ENCODE data around the gene SLC17A1.

The SLC17A1 gene

GRCh38 chr6:25754535-25754934 lies 77.3 kb downstream of the SLC17A1 start, which contains the start of gene SLC17A4:
Gene SLC17A4 (plus strand): TSS chr6:25754742. CDS start chr6:25761963, 7,221 bp downstream.
- no peak for ATAC-seq
- TF ChIP-seq ZNF565 (CRISPR knock-in tag; conservative IDR thresholded peaks at IDR 0.05; ENCODE audit: low read depth) (no peak), ZNF8 (CRISPR knock-in tag; IDR thresholded peaks at IDR 0.05) (no peak), BACH2 (CRISPR knock-in tag; IDR thresholded peaks at IDR 0.05; ENCODE audit: borderline replicate concordance) (no peak), ZC3H10 (CRISPR knock-in tag; IDR thresholded peaks at IDR 0.05) (no peak), TOX (CRISPR knock-in tag; IDR thresholded peaks at IDR 0.05; ENCODE audit: borderline replicate concordance) (no peak), POU6F1 (CRISPR knock-in tag; IDR thresholded peaks at IDR 0.05; ENCODE audit: borderline replicate concordance, low read depth) (no peak), CSRNP3 (CRISPR knock-in tag; IDR thresholded peaks at IDR 0.05) (no peak), CREB5 (CRISPR knock-in tag; IDR thresholded peaks at IDR 0.05; ENCODE audit: low read depth) (no peak), ZNF70 (CRISPR knock-in tag; IDR thresholded peaks at IDR 0.05) (no peak), GLIS3 (CRISPR knock-in tag; IDR thresholded peaks at IDR 0.05) (no peak), ZFP3 (CRISPR knock-in tag; IDR thresholded peaks at IDR 0.05) (no peak)

- TF ChIP-seq GLIS3 (CRISPR knock-in tag; IDR thresholded peaks at IDR 0.05), result no peak
- no peak for TF ChIP-seq ISL1 (CRISPR knock-in tag; IDR thresholded peaks at IDR 0.05)
- TF ChIP-seq TSHZ2 (CRISPR knock-in tag; IDR thresholded peaks at IDR 0.05), result no peak
- TF ChIP-seq POU6F1 (CRISPR knock-in tag; IDR thresholded peaks at IDR 0.05; ENCODE audit: borderline replicate concordance, low read depth), result no peak
- TF ChIP-seq PATZ1 (CRISPR knock-in tag; IDR thresholded peaks at IDR 0.05; ENCODE audit: borderline replicate concordance), result no peak
- TF ChIP-seq TOX (CRISPR knock-in tag; IDR thresholded peaks at IDR 0.05; ENCODE audit: borderline replicate concordance), result no peak
- TF ChIP-seq BACH2 (CRISPR knock-in tag; IDR thresholded peaks at IDR 0.05; ENCODE audit: borderline replicate concordance), result no peak
- TF ChIP-seq ZNF8 (CRISPR knock-in tag; IDR thresholded peaks at IDR 0.05), result no peak
- TF ChIP-seq ZC3H10 (CRISPR knock-in tag; IDR thresholded peaks at IDR 0.05), result no peak
- TF ChIP-seq RARB (CRISPR knock-in tag; IDR thresholded peaks at IDR 0.05), result no peak
- no peak for ATAC-seq
Measured at GRCh38 chr6:25753079-25753478, 78.8 kb downstream of the SLC17A1 start.

- no peak for TF ChIP-seq TOX (CRISPR knock-in tag; IDR thresholded peaks at IDR 0.05; ENCODE audit: borderline replicate concordance)
- no peak for TF ChIP-seq TCF4 (CRISPR knock-in tag; IDR thresholded peaks at IDR 0.05; ENCODE audit: borderline replicate concordance)
- TF ChIP-seq OSR1 (CRISPR knock-in tag; IDR thresholded peaks at IDR 0.05), result no peak
- no peak for TF ChIP-seq GLIS3 (CRISPR knock-in tag; IDR thresholded peaks at IDR 0.05)
- no peak for TF ChIP-seq ARNTL (CRISPR knock-in tag; IDR thresholded peaks at IDR 0.05; ENCODE audit: borderline replicate concordance, low read depth)
- no peak for TF ChIP-seq ZFP30 (CRISPR knock-in tag; IDR thresholded peaks at IDR 0.05)
- TF ChIP-seq SNAI2 (CRISPR knock-in tag; IDR thresholded peaks at IDR 0.05), result no peak
- no peak for TF ChIP-seq ZFP3 (CRISPR knock-in tag; IDR thresholded peaks at IDR 0.05)
- ATAC-seq, result no peak
Measured at GRCh38 chr6:25750906-25751305, 80.9 kb downstream of the SLC17A1 start.
